ENCODE data around the gene PHKG2. TPM values are rescaled to one million over a fixed set of nuclear protein-coding genes. Genes with fewer than 3 reads are reported as not detected.
A peak's percentile ranks its signal among the peaks of the same experiment; 100 is the strongest.

Gene PHKG2
- total RNA-seq, 1 donor from 2014 or later: 41.6 TPM

- peaks cover 33% of the 10 kb centered on the region for H3K27me3 Mint-ChIP-seq (ENCODE audit: low read depth)
- H3K4me3 Mint-ChIP-seq (ENCODE audit: low read depth): peak overlapping the region; percentile 42
- H3K9me3 Mint-ChIP-seq: no peaks in the 10 kb centered on the region
- no peak for DNase-seq (ENCODE audit: low spot score)
- intact Hi-C loops (cut with micrococcal nuclease): no loop called here
- peaks cover 1% of the 10 kb centered on the region for H3K4me1 Mint-ChIP-seq (ENCODE audit: low read depth)
- no peak overlapping the region for H3K27ac Mint-ChIP-seq
- no peaks in the 10 kb centered on the region for H3K36me3 Mint-ChIP-seq (ENCODE audit: low read depth)
Observed at GRCh38 chr16:30786115-30786935, 38.1 kb downstream of the PHKG2 start.

- intact Hi-C loops (cut with micrococcal nuclease): no loop called here
- no peaks in the 10 kb centered on the region for H3K36me3 Mint-ChIP-seq (ENCODE audit: low read depth)
- DNase-seq (ENCODE audit: low spot score): no peak
- H3K4me3 Mint-ChIP-seq (ENCODE audit: low read depth): peak within 1 kb of the TSS; percentile 51
- peaks cover 1% of the 10 kb centered on the region for H3K4me1 Mint-ChIP-seq (ENCODE audit: low read depth)
- H3K9me3 Mint-ChIP-seq: no peaks in the 10 kb centered on the region
- H3K27ac Mint-ChIP-seq: no peak within 1 kb of the TSS
- H3K27me3 Mint-ChIP-seq (ENCODE audit: low read depth): peaks cover 33% of the 10 kb centered on the region
Observed at GRCh38 chr16:30786936-30787612, 38.8 kb downstream of the PHKG2 start, which contains the start of gene ZNF629. Gene ZNF629, minus strand, starts transcription at chr16:30787205. Its CDS starts 2,723 bp downstream, at chr16:30784482.

- Mint-ChIP-seq H3K27me3 (ENCODE audit: low read depth) (peaks cover 33% of the 10 kb centered on the region), H3K4me3 (ENCODE audit: low read depth) (no peak overlapping the region), H3K36me3 (ENCODE audit: low read depth) (no peaks in the 10 kb centered on the region), H3K27ac (no peak overlapping the region), H3K9me3 (no peaks in the 10 kb centered on the region), H3K4me1 (ENCODE audit: low read depth) (peaks cover 1% of the 10 kb centered on the region)
- DNase-seq (ENCODE audit: low spot score): no peak
- intact Hi-C loops (cut with micrococcal nuclease): no loop called here
Observed at GRCh38 chr16:30787613-30788378, 39.6 kb downstream of the PHKG2 start.

- Mint-ChIP-seq H3K4me3 (ENCODE audit: low read depth) (no peak overlapping the region), H3K27me3 (ENCODE audit: low read depth) (peaks cover 2% of the 10 kb centered on the region), H3K27ac (no peak overlapping the region), H3K36me3 (ENCODE audit: low read depth) (no peaks in the 10 kb centered on the region), H3K4me1 (ENCODE audit: low read depth) (no peaks in the 10 kb centered on the region), H3K9me3 (no peaks in the 10 kb centered on the region)
- no peak for DNase-seq (ENCODE audit: low spot score)
- intact Hi-C loops (cut with micrococcal nuclease): no loop called here
Observed at GRCh38 chr16:30793508-30794069, 45.4 kb downstream of the PHKG2 start.

GRCh38 chr16:30794634-30795033 lies 46.4 kb downstream of the PHKG2 start:
- Mint-ChIP-seq H3K27ac (no peak overlapping the region), H3K36me3 (ENCODE audit: low read depth) (no peaks in the 10 kb centered on the region), H3K4me1 (ENCODE audit: low read depth) (no peaks in the 10 kb centered on the region), H3K4me3 (ENCODE audit: low read depth) (no peak overlapping the region), H3K9me3 (no peaks in the 10 kb centered on the region), H3K27me3 (ENCODE audit: low read depth) (no peaks in the 10 kb centered on the region)
- no peak for DNase-seq (ENCODE audit: low spot score)
- intact Hi-C loops (cut with micrococcal nuclease): no loop called here

GRCh38 chr16:30797670-30798309 lies 49.6 kb downstream of the PHKG2 start:
- no peak overlapping the region for H3K4me3 Mint-ChIP-seq (ENCODE audit: low read depth)
- H3K36me3 Mint-ChIP-seq (ENCODE audit: low read depth): no peaks in the 10 kb centered on the region
- H3K27ac Mint-ChIP-seq: no peak overlapping the region
- no peaks in the 10 kb centered on the region for H3K9me3 Mint-ChIP-seq
- intact Hi-C loops (cut with micrococcal nuclease): no loop called here
- DNase-seq (ENCODE audit: low spot score): no peak
- H3K27me3 Mint-ChIP-seq (ENCODE audit: low read depth): no peaks in the 10 kb centered on the region
- no peaks in the 10 kb centered on the region for H3K4me1 Mint-ChIP-seq (ENCODE audit: low read depth)

Other genes starting within 250 kb of the PHKG2 start
- gene ZNF768, start 221.9 kb upstream of the PHKG2 start, total RNA-seq: 16.9 and 17.1 TPM in 2 replicates
- 11.8 and 11.9 TPM in 2 replicates for gene ZNF747, start 213.6 kb upstream of the PHKG2 start, total RNA-seq
- 14.5 and 14.6 TPM in 2 replicates for gene ZNF764, start 190.1 kb upstream of the PHKG2 start, total RNA-seq
- gene ZNF688, start 176.7 kb upstream of the PHKG2 start, total RNA-seq: 8.7 and 9.2 TPM in 2 replicates
- gene ZNF785, start 162.7 kb upstream of the PHKG2 start, total RNA-seq: 18.9 and 22.2 TPM in 2 replicates
- 11.4 and 12.4 TPM in 2 replicates for gene ZNF689, start 138.0 kb upstream of the PHKG2 start, total RNA-seq
- gene PRR14, start 97.5 kb upstream of the PHKG2 start, total RNA-seq: 84.0 and 90.5 TPM in 2 replicates
- 107 TPM in 2 replicates for gene FBRS, start 90.0 kb upstream of the PHKG2 start, total RNA-seq
- 83.6 TPM in 2 replicates for gene SRCAP, start 49.3 kb upstream of the PHKG2 start, total RNA-seq
- 2.3 and 2.8 TPM in 2 replicates for gene CFAP119, start 13.6 kb downstream of the PHKG2 start, total RNA-seq
- 83.8 and 91.6 TPM in 2 replicates for gene RNF40, start 13.9 kb downstream of the PHKG2 start, total RNA-seq
- gene ZNF629, start 38.8 kb downstream of the PHKG2 start, total RNA-seq: 0.78 and 0.82 TPM in 2 replicates
- 26.8 and 27.1 TPM in 2 replicates for gene BCL7C, start 145.7 kb downstream of the PHKG2 start, total RNA-seq
- 0.21 and 0.30 TPM in 2 replicates for gene CTF1, start 148.2 kb downstream of the PHKG2 start, total RNA-seq
- 34.4 and 34.6 TPM in 2 replicates for gene FBXL19, start 175.1 kb downstream of the PHKG2 start, total RNA-seq
- 14.2 and 17.4 TPM in 2 replicates for gene ORAI3, start 200.6 kb downstream of the PHKG2 start, total RNA-seq
- 28.9 TPM in 2 replicates for gene SETD1A, start 209.3 kb downstream of the PHKG2 start, total RNA-seq
- 2.9 and 3.3 TPM in 2 replicates for gene HSD3B7, start 236.8 kb downstream of the PHKG2 start, total RNA-seq

All from activated T-helper 2 cell treated with anti-CD3 and anti-CD28 coated beads, Interferon-gamma antibody, Interleukin-2, Interleukin-4, amounts not matched to agents 10 μg/mL and 5 μg/mL and 100 μg/mL, durations not matched to agents 14 hours and 24 hours and 36 hours (primary cell).